ENCODE data around the gene ABLIM1. TPM values are rescaled to one million over a fixed set of nuclear protein-coding genes. Genes with fewer than 3 reads are reported as not detected.

ABLIM1 gene
- total RNA-seq, 1 experiment from 2014 or later: 34.0 TPM

DNA sequence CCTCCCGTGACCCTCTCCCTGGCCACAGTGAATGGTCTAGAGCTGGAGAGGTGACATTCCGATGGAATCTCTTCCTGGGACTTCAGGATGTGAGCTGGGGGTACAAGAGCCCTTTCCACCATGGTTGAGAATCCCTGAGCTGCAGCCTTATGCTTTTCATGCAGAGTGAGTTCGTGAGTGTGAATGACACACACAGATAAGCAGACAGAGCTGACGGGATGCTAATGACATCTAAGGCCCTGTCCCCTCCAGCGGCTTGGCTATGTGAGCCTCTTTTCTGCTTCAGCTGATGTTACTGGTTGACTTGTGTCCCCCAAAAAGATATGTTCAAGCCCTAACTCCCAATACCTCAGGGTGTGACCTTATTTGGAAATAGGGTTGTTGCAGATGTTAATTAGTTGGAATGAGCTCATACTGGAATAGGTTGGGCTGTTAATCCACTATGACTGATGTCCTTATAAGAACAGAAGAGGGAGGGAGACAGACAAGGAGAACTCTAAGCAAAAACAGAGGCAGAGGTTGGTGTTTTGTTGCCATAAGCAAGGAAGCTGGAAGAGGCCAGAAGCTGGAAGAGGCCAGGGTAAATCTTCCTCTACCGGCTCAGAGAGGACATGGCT lies 142.7 kb downstream of the ABLIM1 start:
- ChIA-PET CTCF (interaction anchor here (0.5 to 0.7 kb wide), 2 partner anchors 44 to 211 kb away, joined by 3 read pairs; no protein-coding TSS in a partner anchor), POLR2A (ENCODE audit: low non-redundant PET) (no interaction called here)
- intact Hi-C loops (cut with micrococcal nuclease; ENCODE audit: unreplicated experiment): no loop called here
- Histone ChIP-seq H3K4me3 (ENCODE audit: low read depth, low read length, poor library complexity, severe bottlenecking) (no peak overlapping the region), H3K36me3 (ENCODE audit: insufficient read depth, low read length, poor library complexity, severe bottlenecking) (no peaks in the 10 kb centered on the region), H3K9me3 (ENCODE audit: low read depth, low read length, poor library complexity, severe bottlenecking) (no peaks in the 10 kb centered on the region), H3K27me3 (replicated peaks; ENCODE audit: insufficient read depth, low read depth, low read length, poor library complexity) (no peaks in the 10 kb centered on the region), H3K4me1 (ENCODE audit: insufficient read depth, low read length, poor library complexity, severe bottlenecking) (peaks cover 17% of the 10 kb centered on the region), H3K27ac (ENCODE audit: low read depth, low read length, poor library complexity, severe bottlenecking) (peak overlapping the region; percentile 30)
- BruUV-seq (replicated peaks): no TSS peak
- no peak for TF ChIP-seq EZH2 (IDR thresholded peaks at IDR 0.05; ENCODE audit: borderline replicate concordance, low read depth, low read length, poor library complexity, severe bottlenecking)
- TF ChIP-seq, protein P1, sequence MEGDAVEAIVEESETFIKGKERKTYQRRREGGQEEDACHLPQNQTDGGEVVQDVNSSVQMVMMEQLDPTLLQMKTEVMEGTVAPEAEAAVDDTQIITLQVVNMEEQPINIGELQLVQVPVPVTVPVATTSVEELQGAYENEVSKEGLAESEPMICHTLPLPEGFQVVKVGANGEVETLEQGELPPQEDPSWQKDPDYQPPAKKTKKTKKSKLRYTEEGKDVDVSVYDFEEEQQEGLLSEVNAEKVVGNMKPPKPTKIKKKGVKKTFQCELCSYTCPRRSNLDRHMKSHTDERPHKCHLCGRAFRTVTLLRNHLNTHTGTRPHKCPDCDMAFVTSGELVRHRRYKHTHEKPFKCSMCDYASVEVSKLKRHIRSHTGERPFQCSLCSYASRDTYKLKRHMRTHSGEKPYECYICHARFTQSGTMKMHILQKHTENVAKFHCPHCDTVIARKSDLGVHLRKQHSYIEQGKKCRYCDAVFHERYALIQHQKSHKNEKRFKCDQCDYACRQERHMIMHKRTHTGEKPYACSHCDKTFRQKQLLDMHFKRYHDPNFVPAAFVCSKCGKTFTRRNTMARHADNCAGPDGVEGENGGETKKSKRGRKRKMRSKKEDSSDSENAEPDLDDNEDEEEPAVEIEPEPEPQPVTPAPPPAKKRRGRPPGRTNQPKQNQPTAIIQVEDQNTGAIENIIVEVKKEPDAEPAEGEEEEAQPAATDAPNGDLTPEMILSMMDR (conservative IDR thresholded peaks at IDR 0.05; ENCODE audit: low read depth, low read length): no peak
- DNase-seq (ENCODE audit: low spot score): peak; percentile 39

DNA sequence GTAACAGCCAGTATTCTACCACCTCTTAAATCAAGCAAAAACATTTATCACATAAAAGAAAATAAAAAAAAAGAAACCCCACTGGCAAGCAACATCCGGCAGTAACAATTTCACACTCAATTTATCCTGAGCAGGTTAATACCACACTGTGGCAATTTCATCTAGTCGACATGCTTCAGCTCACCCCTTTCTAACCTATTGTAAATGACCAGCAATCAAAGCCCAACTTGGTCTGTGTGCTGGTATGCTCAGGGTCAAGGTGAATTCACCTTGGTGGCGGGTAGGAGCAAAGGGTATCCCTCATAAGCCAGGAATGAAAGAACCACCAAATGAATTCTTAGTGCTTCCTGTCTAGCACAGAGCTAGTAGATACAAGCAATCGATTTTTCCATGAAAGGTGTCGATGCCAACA lies 144.7 kb downstream of the ABLIM1 start:
- ChIA-PET CTCF (no interaction called here), POLR2A (ENCODE audit: low non-redundant PET) (no interaction called here)
- no peak overlapping the region for H3K4me3 ChIP-seq (ENCODE audit: low read depth, low read length, poor library complexity, severe bottlenecking)
- peaks cover 17% of the 10 kb centered on the region for H3K4me1 ChIP-seq (ENCODE audit: insufficient read depth, low read length, poor library complexity, severe bottlenecking)
- DNase-seq (ENCODE audit: low spot score): no peak
- H3K36me3 ChIP-seq (ENCODE audit: insufficient read depth, low read length, poor library complexity, severe bottlenecking): no peaks in the 10 kb centered on the region
- H3K27me3 ChIP-seq (replicated peaks; ENCODE audit: insufficient read depth, low read depth, low read length, poor library complexity): no peaks in the 10 kb centered on the region
- no TSS peak for BruUV-seq (replicated peaks)
- H3K9me3 ChIP-seq (ENCODE audit: low read depth, low read length, poor library complexity, severe bottlenecking): no peaks in the 10 kb centered on the region
- no peak overlapping the region for H3K27ac ChIP-seq (ENCODE audit: low read depth, low read length, poor library complexity, severe bottlenecking)
- intact Hi-C loops (cut with micrococcal nuclease; ENCODE audit: unreplicated experiment): no loop called here
- no peak for TF ChIP-seq EZH2 (IDR thresholded peaks at IDR 0.05; ENCODE audit: borderline replicate concordance, low read depth, low read length, poor library complexity, severe bottlenecking)
- TF ChIP-seq, protein P1 (conservative IDR thresholded peaks at IDR 0.05; ENCODE audit: low read depth, low read length): no peak

DNA sequence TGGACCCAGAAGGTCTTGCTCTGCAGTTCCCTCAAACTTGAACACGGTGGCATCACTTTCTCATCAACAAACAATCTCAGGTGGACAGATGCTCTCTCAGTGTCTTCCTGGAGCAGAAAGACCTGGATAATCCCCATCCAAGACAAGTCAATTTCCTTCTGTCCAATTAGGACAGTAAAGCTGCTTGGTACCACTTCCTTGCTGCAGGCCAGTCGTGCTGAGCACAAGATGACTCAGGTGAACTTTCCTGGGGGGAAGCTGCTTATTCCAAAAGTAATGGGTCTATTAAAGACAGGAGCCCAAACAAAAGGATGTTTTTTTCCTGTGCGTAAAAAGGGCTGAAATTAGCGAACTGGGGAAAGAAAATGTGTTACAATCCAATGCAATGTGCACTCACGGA lies 146.2 kb downstream of the ABLIM1 start:
- intact Hi-C loops (cut with micrococcal nuclease; ENCODE audit: unreplicated experiment): no loop called here
- no peaks in the 10 kb centered on the region for H3K36me3 ChIP-seq (ENCODE audit: insufficient read depth, low read length, poor library complexity, severe bottlenecking)
- TF ChIP-seq EZH2 (IDR thresholded peaks at IDR 0.05; ENCODE audit: borderline replicate concordance, low read depth, low read length, poor library complexity, severe bottlenecking): no peak
- TF ChIP-seq, protein P1 (conservative IDR thresholded peaks at IDR 0.05; ENCODE audit: low read depth, low read length): no peak
- DNase-seq (ENCODE audit: low spot score): no peak
- no peaks in the 10 kb centered on the region for H3K9me3 ChIP-seq (ENCODE audit: low read depth, low read length, poor library complexity, severe bottlenecking)
- H3K27ac ChIP-seq (ENCODE audit: low read depth, low read length, poor library complexity, severe bottlenecking): no peak overlapping the region
- no peak overlapping the region for H3K4me3 ChIP-seq (ENCODE audit: low read depth, low read length, poor library complexity, severe bottlenecking)
- CTCF ChIA-PET: no interaction called here
- no TSS peak for BruUV-seq (replicated peaks)
- no peaks in the 10 kb centered on the region for H3K27me3 ChIP-seq (replicated peaks; ENCODE audit: insufficient read depth, low read depth, low read length, poor library complexity)
- POLR2A ChIA-PET (ENCODE audit: low non-redundant PET): no interaction called here
- H3K4me1 ChIP-seq (ENCODE audit: insufficient read depth, low read length, poor library complexity, severe bottlenecking): peaks cover 17% of the 10 kb centered on the region
